LoVo (cell line): ENCODE results near the gene WNT11.

Experiments
- DNase-seq: peaks from one replicate; pipeline ENCODE4 v3.0.0-alpha.2; 2016; ENCODE audit warnings: low spot score

Gene WNT11

GRCh38 chr11:76237914-76238313 is 31.6 kb upstream of the WNT11 start:
- DNase-seq = peak; percentile 8

- no peak for DNase-seq
Measured at GRCh38 chr11:76237000-76237649, 30.8 kb upstream of the WNT11 start.

GRCh38 chr11:76236092-76236999 is 30.0 kb upstream of the WNT11 start:
- peak; percentile 79 for DNase-seq

- peak; percentile 91 for DNase-seq
Measured at GRCh38 chr11:76235233-76236091, 29.2 kb upstream of the WNT11 start.

- no peak for DNase-seq
Measured at GRCh38 chr11:76234416-76235232, 28.3 kb upstream of the WNT11 start.

- peak; percentile 18 for DNase-seq
Measured at GRCh38 chr11:76234021-76234415, 27.7 kb upstream of the WNT11 start.

- DNase-seq = no peak
Measured at GRCh38 chr11:76233196-76233921, 27.1 kb upstream of the WNT11 start.

- DNase-seq = peak; percentile 24
Measured at GRCh38 chr11:76232026-76232665, 25.8 kb upstream of the WNT11 start.

- no peak for DNase-seq
Measured at GRCh38 chr11:76231121-76231738, 24.9 kb upstream of the WNT11 start.

- DNase-seq = no peak
Measured at GRCh38 chr11:76230392-76230791, 24.1 kb upstream of the WNT11 start.

GRCh38 chr11:76229690-76230240 is 23.5 kb upstream of the WNT11 start:
- DNase-seq = no peak

GRCh38 chr11:76228875-76229149 is 22.5 kb upstream of the WNT11 start:
- DNase-seq = no peak

- DNase-seq = no peak
Measured at GRCh38 chr11:76228071-76228874, 22.0 kb upstream of the WNT11 start.

- DNase-seq = no peak
Measured at GRCh38 chr11:76226626-76227025, 20.3 kb upstream of the WNT11 start.

- no peak for DNase-seq
Measured at GRCh38 chr11:76225122-76225611, 18.9 kb upstream of the WNT11 start.

- no peak for DNase-seq
Measured at GRCh38 chr11:76224461-76225121, 18.3 kb upstream of the WNT11 start.

- DNase-seq = no peak
Measured at GRCh38 chr11:76221365-76221764, 15.1 kb upstream of the WNT11 start.

- no peak for DNase-seq
Measured at GRCh38 chr11:76219243-76219642, 12.9 kb upstream of the WNT11 start.
